CMK (cell line): ENCODE measurements around the gene ULBP1.
"Not testable (repeated sequence)": the region's sequence is repeated elsewhere in the genome, so short reads cannot be mapped to it uniquely, and the experiment has no call there.

Source experiments
- DNase-seq: peaks from one replicate; pipeline ENCODE4 v3.0.0-alpha.2; 2010; ENCODE audit warnings: low read depth

ULBP1 gene

GRCh38 chr6:150005761-150006651 is 42.3 kb downstream of the ULBP1 start:
- DNase-seq, result no peak

- no peak for DNase-seq
These were observed 43.3 kb downstream of the ULBP1 start for GRCh38 chr6:150006961-150007464.

GRCh38 chr6:150008588-150008987 is 44.8 kb downstream of the ULBP1 start:
- no peak for DNase-seq

- not testable (repeated sequence) for DNase-seq
These were observed 49.4 kb downstream of the ULBP1 start for GRCh38 chr6:150012846-150013784.

GRCh38 chr6:150013785-150014622 is 50.3 kb downstream of the ULBP1 start:
- DNase-seq, result not testable (repeated sequence)

GRCh38 chr6:150014623-150015280 is 51.0 kb downstream of the ULBP1 start:
- not testable (repeated sequence) for DNase-seq

- not testable (repeated sequence) for DNase-seq
These were observed 51.7 kb downstream of the ULBP1 start for GRCh38 chr6:150015281-150016001.

- no peak for DNase-seq
These were observed 52.8 kb downstream of the ULBP1 start for GRCh38 chr6:150016324-150017185.

GRCh38 chr6:150017186-150017521 is 53.4 kb downstream of the ULBP1 start:
- DNase-seq, result not testable (repeated sequence)

GRCh38 chr6:150018846-150019580 is 55.3 kb downstream of the ULBP1 start:
- DNase-seq, result no peak

GRCh38 chr6:150021870-150022269 is 58.1 kb downstream of the ULBP1 start:
- not testable (repeated sequence) for DNase-seq
